Ecto neural progenitor cell (in vitro differentiated cells): ENCODE results near the gene NKX6-1.

ENCODE experiments used
- DNase-seq: peaks from one replicate; pipeline ENCODE4 v3.0.0-alpha.2; 2018; ENCODE audit warnings: low spot score

NKX6-1 gene

GRCh38 chr4:84477738-84478137, 21.4 kb downstream of the NKX6-1 start:
- no peak for DNase-seq

- no peak for DNase-seq
Observed at GRCh38 chr4:84474107-84474506, 25.0 kb downstream of the NKX6-1 start.

GRCh38 chr4:84472154-84472553, 26.9 kb downstream of the NKX6-1 start:
- DNase-seq, result no peak

- DNase-seq, result no peak
Observed at GRCh38 chr4:84470204-84470785, 28.8 kb downstream of the NKX6-1 start.

- DNase-seq, result no peak
Observed at GRCh38 chr4:84467601-84468000, 31.5 kb downstream of the NKX6-1 start.

- DNase-seq, result no peak
Observed at GRCh38 chr4:84459783-84460182, 39.3 kb downstream of the NKX6-1 start.

- DNase-seq, result no peak
Observed at GRCh38 chr4:84456157-84456556, 42.9 kb downstream of the NKX6-1 start.

GRCh38 chr4:84455697-84456096, 43.4 kb downstream of the NKX6-1 start:
- DNase-seq, result no peak

- DNase-seq, result no peak
Observed at GRCh38 chr4:84451546-84451945, 47.5 kb downstream of the NKX6-1 start.

- no peak for DNase-seq
Observed at GRCh38 chr4:84443523-84443922, 55.6 kb downstream of the NKX6-1 start.

- DNase-seq, result no peak
Observed at GRCh38 chr4:84442778-84443177, 56.3 kb downstream of the NKX6-1 start.
